IPS-NIHi7 (cell line): ENCODE results near the gene MED12.

Experiments used
- DNase-seq: peaks from one replicate; pipeline ENCODE4 v3.0.0; 2012; ENCODE audit warnings: mixed read lengths; ENCODE audit errors: extremely low spot score

MED12 gene

DNA sequence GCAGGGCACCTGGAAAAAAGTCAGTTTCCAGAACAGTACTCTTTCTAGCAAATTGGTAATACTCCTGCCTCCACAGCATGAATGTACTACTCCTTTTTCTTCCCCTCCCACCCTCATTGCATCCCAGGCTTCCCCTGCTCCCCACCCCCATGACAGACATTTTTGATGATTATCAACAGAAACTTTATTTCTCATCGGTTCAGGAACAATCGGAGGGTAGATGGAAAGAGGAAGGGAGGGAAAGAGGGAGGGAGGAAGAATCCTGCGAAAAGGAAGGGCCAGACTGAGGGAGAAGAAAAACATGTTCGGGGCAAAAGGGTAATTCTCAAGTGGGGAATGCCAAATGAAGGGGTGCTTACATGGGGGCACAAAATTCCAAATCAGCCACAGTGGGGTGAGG, 11.2 kb upstream of the MED12 start:
- no peak for DNase-seq

DNA sequence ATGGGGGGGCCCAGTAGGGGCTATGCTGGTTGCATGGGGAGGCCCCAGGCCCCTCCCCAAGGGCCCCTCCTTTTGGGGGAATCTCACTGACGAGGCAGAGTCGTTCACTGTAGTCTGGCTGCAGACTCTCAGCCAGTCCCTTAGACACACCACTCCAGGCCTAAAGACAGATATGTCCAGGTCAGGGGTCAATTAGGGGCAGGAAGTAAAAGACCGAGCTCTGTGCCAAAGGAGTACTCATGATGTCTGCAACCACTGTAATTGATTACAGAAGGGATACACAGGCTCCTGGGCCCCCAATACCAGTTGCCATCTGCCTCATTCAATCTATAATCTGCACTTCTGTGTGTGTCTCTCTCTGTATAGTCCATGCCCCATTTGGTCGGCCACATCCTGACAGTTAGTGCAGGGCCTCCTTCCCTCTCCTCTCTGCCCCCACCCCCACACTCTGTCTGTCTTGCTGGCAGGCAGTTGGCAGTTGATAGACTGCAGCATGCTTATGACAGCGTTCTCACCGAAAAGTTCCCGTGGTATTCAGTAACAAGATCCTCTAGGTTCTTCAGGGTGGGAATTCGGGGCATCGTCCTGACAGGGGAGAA, 10.5 kb upstream of the MED12 start:
- no peak for DNase-seq

DNA sequence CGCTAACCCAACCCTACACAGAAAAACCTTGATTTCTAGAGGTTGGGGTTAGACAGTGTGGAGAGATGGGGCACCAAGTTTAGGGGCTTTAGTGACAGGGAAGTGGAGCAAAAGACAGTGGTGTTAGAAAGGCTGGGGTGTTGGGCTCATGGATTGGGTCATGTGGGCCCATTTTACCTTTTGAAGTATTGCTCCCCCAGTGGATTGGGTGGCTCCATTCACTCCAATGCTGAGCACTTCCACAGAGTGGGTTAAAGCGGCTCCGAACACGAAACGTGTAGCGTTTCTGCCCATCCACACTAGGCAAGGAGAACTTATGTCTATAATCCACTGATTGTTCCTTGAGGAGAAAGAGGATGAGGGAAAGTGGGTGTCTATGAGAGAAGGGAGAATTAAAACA, 9.3 kb upstream of the MED12 start:
- no peak for DNase-seq

DNA sequence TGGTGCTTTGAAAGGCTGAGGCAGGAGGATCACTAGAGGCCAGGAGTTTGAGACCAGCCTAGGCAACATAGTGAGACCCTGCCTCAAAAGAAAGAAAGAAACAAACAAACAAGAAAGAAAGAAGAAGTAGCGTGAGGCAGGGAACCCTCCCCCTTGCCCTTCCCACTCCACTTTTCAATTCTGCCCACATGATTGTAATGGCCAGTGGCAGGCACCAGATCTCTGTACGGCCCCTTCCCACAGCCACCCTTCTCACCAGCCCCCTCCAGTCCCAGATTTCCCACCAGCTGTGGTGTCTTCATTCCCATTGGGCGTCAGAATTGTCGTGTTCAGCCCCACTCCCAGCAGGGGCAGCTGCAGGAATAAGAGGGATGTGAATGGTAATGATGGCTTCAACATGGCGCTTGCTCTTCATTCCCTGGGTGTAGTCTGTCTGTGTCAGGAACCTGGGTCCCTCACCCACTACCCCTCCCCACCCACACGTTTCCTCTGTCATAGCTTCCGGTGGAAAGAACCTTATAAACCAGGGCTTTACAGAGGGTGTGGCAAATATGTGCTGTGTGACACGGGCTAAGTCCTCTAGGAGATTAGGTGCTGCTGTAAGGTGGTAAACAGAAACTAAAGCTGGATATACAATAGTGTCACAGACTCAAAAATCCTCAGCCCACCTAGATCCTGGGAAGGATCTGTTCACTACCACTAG, 7.1 kb upstream of the MED12 start, which contains the start of gene IL2RG:
TSS of gene IL2RG (minus strand) at position 437 of the 703 bp plus-strand sequence. CDS start at position 399, 38 bp downstream.
- no peak for DNase-seq

DNA sequence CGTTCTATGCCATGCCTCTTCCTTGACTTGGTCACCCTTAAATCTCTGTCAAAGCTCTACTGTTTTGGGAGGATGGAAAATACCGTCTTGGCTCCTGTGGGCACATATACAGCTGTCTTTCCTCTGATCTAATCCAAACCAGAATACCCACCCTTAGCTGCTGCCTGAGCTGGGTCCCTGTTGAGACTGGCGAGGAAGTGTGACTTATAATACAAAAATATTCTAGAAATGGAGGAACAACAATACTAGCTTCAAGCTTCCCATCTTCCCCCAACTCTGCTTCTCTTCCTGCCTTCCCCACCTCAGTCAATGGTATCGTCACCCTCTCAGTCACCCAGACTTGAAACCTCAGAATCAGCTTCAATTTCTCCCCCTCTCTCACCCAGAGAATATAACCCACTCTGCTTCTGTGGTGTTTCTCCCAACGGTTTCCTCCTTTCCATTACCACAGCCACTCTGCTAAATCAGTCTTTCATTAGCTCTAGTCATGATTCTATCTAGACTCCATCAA, 6.4 kb upstream of the MED12 start:
- DNase-seq, result no peak

DNA sequence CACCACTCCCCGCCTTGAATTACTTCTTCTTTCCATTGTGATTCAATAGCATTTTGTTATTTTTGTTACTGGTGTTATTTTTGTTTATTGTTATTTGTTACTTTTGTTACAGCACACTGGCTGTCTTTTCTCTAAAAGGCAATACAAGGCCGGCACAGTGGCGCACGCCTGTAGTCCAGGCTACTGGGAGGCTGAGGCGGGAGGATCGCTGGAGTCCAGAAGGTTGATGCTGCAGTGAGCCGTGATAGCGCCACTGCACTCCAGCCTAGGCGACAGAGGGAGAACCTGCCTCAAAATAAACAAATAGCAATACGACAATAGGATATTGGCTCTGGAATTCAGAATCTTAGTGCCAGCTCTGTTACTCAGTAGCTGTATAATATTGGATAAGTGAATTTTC, 1.0 kb upstream of the MED12 start:
- DNase-seq, result no peak

DNA sequence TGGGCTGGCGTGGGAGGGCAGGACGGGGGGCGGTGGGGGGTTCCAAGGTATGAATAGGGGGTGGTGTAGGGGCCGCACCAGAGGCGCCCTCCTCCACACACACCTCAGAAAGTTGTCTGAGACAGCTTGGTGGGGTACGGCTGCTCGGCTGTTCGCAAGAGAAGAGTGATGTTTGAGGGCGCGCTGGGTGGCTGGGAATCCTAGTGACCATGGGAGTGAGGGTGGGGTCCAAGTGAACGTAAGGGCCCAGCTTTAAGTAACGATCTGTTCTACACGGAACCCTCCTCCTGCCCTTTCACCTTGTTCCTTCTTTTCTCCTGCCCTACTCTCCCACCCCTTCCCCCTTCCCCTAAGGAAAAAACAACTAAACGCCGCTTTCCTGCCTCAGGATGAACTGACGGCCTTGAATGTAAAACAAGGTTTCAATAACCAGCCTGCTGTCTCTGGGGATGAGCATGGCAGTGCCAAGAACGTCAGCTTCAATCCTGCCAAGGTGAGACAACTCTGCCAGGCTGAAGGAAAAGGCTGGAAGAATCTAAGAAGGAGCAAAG, 664 bp downstream of the MED12 start:
- no peak for DNase-seq

DNA sequence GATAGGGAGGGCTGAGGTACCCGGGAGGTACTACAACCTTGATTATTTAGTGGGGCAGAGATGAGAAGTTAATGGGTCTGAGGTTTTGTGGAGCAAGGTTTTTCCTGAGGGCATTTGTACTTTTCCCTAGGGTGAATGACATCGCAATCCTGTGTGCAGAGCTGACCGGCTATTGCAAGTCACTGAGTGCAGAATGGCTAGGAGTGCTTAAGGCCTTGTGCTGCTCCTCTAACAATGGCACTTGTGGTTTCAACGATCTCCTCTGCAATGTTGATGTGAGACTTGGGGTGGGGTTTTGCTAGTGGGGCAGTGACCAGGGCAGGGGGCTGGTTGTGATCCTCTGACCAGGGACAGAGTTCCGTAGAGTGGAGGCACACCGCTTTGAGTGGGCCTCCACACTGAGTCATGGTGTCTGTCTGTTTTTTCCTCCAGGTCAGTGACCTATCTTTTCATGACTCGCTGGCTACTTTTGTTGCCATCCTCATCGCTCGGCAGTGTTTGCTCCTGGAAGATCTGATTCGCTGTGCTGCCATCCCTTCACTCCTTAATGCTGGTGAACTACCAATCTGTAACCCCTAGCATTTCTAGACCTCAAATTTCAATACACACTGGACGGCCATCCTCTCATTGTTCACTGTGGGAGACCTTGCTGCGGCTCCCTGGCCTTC, 9.9 kb downstream of the MED12 start:
- DNase-seq, result no peak

DNA sequence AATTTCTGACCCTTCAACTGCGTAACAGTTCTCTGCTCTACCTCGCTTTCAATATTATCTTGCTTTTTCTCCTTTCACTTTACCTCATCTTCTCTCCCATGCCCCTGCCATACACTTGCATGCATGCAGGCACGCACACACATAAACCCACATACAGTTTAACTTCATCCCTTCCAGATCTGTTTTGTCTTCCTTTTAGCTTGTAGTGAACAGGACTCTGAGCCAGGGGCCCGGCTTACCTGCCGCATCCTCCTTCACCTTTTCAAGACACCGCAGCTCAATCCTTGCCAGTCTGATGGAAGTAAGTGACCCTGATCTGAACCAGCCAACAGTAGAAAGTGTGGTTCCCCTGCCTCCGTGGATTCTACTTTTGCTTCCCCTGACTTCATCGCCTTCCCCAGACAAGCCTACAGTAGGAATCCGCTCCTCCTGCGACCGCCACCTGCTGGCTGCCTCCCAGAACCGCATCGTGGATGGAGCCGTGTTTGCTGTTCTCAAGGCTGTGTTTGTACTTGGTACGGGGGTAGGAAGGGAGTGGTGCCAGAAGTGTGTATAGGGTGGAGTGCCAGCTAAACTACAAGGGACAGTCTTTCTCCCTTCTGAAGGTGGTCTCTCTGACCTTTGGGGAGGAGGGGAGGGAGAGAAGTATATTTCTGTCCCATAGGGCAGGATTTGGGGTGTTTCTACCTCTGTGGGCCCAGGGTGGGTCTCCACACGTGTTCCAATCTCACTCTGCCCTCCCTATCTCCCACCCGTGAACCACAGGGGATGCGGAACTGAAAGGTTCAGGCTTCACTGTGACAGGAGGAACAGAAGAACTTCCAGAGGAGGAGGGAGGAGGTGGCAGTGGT, 10.7 kb downstream of the MED12 start:
- peak; percentile 75 for DNase-seq

DNA sequence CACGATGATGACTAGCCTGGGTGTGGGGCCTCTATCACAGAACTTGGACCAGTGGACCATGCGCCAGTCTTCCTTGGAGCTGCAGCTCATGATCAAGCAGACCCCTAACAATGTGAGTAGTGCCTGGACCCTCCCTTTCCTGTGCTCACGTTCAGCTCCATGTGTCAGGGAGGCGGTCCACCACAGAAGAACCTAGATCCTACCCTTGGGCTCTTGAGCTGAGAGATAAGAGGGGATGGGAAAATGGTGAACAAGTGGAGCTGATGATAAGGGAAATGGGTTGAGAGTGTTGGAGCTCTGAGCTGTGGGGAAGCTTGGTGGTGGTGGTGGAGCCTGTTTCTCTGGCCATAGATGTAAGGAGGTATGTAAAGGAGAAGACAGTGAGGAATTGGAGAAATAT, 13.1 kb downstream of the MED12 start:
- DNase-seq, result no peak

DNA sequence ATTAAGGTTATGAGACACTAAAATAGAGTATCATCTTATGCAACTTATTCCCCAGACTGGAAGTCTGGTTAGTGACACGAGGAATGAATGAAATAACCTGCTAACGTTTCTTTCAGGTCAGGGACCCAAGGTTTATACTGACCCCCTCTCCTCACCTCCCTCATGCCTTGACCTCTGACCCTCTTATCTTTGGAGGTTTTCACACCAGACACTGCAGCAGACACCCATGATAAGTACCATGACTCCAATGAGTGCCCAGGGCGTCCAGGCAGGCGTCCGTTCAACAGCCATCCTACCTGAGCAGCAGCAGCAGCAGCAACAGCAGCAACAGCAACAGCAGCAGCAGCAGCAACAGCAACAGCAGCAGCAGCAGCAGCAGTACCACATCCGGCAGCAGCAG, 22.0 kb downstream of the MED12 start:
- DNase-seq, result no peak

DNA sequence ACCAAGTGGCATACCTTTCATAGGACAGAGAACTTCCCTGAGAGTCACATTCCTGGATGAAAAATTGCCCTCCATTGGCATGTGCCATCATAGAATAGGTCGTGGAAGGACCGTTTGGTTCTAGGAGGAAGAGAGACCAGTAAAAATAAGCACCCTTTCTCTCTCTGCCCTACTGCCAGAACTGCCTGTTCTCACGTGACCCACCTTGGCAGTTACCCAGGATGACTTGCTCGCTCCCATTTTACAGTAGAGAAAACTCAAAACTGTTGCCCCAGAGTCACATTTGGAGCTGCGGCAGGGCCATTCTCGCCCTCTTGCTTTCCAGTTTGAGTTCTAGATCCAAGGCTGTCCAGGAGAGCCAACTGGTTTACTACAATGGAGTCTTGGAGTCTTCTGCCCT, 25.1 kb downstream of the MED12 start:
- DNase-seq, result no peak

DNA sequence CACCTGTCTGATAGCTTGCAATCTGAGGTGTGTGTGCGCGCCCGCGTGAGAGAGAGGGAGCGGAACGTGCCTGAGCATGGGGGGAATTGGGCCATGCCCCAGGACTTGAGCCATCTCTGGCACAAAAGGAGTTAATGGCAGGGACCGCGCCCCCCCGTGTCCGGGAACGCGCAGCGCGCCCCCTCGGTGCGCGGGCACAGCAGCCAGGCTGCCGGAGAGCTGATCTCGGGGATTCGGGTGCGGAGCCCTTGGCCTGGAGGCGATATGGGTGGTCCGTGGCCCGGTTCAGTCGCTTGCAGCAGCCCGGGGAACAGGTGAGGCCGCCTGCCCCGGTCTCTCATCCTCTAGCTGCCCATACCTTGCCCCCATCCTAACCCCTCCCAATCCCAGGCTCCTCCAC, 26.3 kb downstream of the MED12 start, which contains the start of gene NLGN3:
TSS of gene NLGN3 (plus strand) at position 191 of the 400 bp plus-strand sequence. CDS start 2,909 bp downstream, outside the sequence.
- peak; percentile 51 for DNase-seq

DNA sequence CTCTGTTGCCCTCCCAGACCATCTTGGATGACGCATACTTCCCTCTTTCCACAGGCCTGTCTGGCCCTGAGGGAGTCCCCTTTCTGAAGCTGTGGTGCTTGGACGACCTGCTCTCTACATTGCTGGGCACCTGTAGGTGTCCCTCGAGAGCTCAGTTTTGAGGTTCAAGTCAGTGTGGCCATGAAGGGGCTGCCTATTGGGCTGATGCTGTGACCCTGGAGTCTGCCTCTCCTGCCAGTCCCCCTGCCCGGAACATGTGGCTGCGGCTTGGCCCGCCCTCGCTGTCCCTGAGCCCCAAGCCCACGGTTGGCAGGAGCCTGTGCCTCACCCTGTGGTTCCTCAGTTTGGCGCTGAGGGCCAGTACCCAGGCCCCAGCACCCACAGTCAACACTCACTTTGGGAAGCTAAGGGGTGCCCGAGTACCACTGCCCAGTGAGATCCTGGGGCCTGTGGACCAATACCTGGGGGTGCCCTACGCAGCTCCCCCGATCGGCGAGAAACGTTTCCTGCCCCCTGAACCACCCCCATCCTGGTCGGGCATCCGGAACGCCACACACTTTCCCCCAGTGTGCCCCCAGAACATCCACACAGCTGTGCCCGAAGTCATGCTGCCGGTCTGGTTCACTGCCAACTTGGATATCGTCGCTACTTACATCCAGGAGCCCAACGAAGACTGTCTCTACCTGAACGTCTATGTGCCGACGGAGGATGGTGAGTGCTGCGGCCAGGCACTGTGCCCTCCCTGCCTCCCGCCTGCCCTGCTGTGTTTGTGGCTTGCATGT, 29.3 kb downstream of the MED12 start:
- DNase-seq, result no peak

DNA sequence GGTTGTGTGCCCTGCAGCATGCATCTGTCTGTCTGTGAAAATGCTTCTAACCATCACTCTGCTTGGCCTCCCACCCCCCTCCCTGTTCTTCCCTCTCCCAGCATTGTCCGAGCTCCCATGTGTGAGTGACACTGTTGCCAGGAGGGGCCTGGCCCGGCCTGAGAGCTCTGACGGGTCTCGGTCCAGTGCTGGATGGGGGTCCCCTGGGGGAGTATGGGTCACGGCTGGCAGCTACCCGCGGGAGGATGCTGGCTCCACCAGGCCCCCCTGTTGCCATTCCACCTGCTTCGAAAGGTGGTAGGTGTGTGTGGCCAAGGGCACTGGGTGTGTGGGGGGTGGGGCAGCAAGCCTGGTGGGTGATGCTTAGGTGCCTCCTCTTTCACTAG, 29.9 kb downstream of the MED12 start:
- no peak for DNase-seq

DNA sequence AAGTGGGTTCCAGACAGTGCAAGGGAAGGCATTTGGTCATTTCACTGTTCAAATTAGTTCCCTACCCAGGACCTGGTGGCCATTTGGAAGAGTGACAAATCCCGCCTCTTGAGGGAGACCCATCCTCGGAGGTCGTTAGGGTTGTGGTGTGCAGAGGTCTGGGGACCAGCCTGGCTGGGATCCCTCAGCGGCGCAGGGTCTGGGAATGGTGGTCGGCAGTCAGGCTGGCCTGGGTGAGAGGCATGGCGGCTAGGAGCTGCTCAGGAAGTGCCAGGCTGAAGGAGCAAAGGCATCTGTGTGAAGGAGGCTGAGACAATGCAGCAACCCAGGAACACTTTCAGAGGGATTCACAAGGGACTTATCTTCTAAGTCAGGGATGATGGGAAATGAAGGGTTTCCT, 33.0 kb downstream of the MED12 start:
- no peak for DNase-seq

DNA sequence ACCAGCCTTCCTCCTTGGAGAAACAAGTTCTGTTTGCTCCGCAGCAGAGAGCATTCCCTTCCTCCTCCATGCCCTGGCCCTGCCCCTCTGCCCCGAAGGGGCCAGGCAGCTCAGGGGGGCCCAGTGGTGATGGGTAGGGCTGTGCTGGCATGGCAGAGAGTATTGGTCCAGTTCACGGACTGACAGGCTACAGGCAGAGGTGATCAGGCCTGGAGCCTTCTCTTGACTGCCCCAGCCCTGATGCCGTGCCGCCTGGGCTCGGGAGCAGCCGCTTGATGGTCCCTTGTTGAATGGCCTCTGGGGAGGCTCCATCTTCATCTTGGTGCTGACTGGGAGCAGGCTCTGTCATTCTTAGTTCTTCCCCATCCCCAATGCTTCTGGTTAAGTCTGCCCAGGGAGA, 35.8 kb downstream of the MED12 start:
- DNase-seq, result no peak

DNA sequence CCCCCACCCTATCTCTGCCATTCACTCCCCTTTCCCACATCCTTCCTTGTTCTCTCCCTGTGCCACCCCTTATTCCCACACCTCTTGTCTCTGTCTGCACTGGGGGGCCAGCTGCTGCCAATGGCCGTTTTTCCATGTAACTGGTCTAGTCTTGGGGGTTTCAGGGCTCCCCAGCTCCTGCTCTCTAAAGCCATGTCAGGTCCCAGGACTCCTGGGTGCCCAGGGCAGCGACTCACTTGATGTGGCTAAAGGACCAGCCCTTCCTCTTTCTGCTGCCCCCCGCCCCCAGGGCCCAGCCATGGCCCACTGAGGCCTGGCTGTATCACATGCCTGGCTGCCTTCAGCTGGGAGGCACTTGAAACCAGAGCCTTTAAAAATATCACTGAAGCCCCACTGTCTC, 36.2 kb downstream of the MED12 start:
- no peak for DNase-seq

DNA sequence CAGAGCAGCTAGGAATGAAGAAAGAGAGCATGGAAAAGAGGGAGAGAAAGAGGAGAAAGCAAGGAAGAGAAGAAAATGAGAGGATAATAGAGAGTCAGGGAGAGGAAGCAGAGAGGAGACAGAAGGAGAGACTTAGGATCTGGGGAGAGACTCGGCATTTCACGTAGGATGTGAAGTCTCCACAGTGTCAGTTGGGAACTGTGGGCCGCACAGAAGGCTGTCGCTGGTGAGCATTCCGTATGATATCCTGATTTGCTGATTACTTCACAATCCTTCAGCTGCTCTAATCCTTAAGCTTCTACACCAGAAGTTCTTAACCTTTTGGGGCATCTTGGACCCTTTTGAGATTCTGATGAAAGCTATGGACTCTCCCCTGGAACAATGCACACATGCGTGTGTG, 40.2 kb downstream of the MED12 start:
- DNase-seq, result no peak

DNA sequence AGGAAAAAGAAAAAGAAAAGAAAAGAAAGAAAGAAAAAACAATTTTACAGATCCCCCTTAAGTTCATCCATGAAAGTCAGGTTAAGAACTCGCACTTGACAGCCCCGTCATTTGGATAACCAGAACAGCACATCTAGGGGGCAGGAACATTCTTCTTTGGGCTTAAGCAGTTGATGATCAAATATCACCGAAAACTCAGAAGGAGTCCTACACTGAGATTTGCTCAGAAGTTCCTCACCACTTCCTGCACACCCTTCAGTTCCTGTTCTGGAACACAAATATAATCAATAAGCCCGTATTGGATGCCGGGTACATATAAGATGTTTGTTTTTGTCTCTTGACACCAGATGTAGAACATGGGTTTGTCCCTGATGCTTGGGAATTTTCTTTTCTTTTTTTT, 40.9 kb downstream of the MED12 start:
- DNase-seq, result no peak

DNA sequence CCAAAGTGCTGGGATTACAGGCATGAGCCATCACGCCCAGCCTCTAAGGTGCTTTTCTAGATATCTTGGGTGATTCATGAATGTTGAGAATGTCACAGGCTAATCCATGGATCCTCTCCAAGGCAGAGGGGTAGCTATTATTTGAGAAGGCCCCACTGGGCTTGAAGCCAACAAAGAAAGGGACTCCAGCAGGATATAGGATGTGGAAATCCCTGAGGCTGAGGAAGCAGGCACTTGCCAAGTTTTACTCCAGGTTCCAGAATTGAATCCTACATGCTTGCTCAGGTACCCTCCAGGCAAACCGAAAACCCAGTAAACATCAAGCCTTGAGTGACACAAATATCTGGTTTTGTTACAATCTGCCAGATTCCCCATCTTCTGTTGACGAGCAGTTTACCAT, 42.1 kb downstream of the MED12 start:
- DNase-seq, result no peak
